RWPE1 (cell line): ENCODE data around the gene INPP4A.

Experiments
- CTCF ChIA-PET: fragments of 350-600 bp; sonication (Branson Sonifier 250); formaldehyde crosslinking; extraction: SDS; loops from one replicate; lab custom pipeline; 2021; lab: Yijun Ruan, JAX
- POLR2A ChIA-PET: fragments of 400-600 bp; formaldehyde crosslinking; extraction: SDS; loops from one replicate; lab custom pipeline; 2020; ENCODE audit warnings: antibody characterized with exemption; ENCODE audit not compliant: low non-redundant PET; lab: Yijun Ruan, JAX
- DNase-seq: peaks from one replicate; pipeline ENCODE4 v3.0.0; 2012; ENCODE audit warnings: low spot score
- H3K27ac ChIP-seq: fragments of 450-650 bp; 2 replicates; pipeline ENCODE4 v1.5.1; 2017
- TF ChIP-seq, protein P1 (sequence below): fragments of 450-650 bp; conservative IDR thresholded peaks from 2 replicates; pipeline ENCODE4 v1.5.1; 2017; ENCODE audit warnings: low read depth, mild to moderate bottlenecking

INPP4A gene

DNA sequence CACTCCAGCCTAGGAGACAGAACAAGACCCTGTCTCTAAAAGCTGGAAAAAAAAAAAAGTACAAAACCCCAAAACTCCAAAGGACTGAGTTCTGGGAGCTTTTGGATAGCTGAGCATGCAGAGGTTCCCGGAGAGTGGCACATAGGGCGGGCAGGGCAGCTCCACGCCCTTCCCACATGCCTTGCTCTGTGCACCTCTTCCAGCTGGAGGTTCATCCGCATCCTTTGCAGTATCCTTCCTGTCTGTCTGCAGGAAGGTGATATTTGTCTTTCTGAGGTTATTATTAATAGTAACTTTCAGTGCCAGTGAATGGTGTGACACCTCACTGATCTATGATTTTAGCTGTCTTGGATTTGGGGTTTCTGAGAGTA lies 70.2 kb downstream of the INPP4A start:
- CTCF ChIA-PET = no interaction called here
- DNase-seq = no peak
- POLR2A ChIA-PET = no interaction called here
- H3K27ac ChIP-seq = no peak overlapping the region
- TF ChIP-seq, protein P1, sequence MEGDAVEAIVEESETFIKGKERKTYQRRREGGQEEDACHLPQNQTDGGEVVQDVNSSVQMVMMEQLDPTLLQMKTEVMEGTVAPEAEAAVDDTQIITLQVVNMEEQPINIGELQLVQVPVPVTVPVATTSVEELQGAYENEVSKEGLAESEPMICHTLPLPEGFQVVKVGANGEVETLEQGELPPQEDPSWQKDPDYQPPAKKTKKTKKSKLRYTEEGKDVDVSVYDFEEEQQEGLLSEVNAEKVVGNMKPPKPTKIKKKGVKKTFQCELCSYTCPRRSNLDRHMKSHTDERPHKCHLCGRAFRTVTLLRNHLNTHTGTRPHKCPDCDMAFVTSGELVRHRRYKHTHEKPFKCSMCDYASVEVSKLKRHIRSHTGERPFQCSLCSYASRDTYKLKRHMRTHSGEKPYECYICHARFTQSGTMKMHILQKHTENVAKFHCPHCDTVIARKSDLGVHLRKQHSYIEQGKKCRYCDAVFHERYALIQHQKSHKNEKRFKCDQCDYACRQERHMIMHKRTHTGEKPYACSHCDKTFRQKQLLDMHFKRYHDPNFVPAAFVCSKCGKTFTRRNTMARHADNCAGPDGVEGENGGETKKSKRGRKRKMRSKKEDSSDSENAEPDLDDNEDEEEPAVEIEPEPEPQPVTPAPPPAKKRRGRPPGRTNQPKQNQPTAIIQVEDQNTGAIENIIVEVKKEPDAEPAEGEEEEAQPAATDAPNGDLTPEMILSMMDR = no peak

DNA sequence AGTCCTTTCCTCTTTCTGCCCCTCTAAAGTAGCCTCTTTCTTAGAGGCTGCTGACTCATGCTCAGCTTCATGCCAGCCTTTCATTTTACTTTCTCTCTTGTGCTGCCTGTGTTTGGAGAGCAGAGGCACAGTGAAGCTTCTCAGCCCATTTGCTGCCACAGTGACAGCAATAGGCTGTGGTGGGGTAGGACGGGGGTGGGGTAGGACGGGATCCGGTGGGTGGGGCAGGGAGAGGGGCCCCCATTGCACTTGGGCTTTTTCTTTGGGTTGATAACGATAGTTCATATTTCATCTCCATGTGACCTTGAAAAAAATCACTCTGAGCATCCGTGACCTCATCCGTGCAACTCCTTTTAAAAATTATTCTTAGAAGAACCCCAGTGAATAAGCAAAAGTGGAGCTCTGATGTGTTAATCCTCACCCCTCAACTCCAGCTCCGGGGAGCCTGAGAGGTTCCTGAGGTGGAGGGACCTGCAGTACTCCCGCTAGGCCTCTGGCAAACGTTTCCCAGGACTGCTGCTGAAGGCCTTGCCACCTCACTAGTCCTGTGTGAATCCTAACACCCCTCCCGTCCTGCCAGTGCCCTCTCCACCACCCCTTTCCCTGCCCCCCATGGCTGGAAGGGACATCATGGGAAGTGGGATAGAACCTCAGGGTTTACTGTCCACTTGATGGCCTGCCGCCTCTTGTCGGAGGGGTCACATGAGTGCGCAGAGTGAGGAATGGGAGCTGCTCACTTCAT lies 70.8 kb downstream of the INPP4A start:
- ChIA-PET POLR2A (no interaction called here), CTCF (no interaction called here)
- H3K27ac ChIP-seq = no peak overlapping the region
- DNase-seq = no peak
- TF ChIP-seq, protein P1 = no peak

DNA sequence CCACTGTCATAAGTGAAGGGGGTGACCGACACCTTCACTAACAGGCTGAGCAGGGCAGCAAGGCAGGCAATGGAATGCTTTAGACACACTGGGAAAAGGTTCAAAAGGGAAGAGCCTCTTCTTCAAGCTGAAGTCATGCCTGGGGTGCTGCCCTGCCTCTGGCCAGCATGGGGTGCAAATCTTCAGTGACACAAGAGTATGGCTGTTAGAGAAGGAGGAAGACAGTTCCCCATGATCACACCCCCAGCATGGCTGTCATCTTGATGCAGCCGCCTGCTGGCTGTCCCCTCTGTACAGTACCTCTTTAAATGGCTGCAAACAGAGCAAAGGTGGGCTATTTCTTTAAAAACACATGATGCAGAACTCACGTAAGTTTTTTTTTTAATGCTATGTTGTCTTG lies 71.9 kb downstream of the INPP4A start:
- TF ChIP-seq, protein P1 = no peak
- ChIA-PET CTCF (interaction anchor here (0.6 kb wide), 1 partner anchor 63 kb away, joined by 3 read pairs; no protein-coding TSS in a partner anchor), POLR2A (no interaction called here)
- no peak for DNase-seq
- no peak overlapping the region for H3K27ac ChIP-seq

DNA sequence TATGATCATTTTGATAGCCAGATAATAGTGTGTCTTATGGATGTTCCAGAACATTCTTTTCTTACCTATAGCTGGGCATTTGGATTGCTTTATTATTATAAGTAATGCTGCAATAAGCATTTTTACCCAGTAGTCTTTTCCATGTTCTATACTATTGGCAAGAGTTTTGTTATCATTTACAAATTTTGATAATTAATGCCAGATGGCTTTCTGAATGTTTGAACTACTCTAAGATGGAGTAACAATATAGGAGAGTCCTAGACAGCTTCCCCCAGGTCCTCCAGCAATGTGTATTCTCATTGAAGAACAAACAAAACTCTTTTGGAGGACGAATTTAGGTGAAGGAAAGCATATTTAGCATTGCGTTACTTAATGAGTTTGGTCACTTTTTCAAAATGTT lies 73.0 kb downstream of the INPP4A start:
- DNase-seq = no peak
- ChIA-PET CTCF (no interaction called here), POLR2A (no interaction called here)
- H3K27ac ChIP-seq = no peak overlapping the region
- TF ChIP-seq, protein P1 = no peak

DNA sequence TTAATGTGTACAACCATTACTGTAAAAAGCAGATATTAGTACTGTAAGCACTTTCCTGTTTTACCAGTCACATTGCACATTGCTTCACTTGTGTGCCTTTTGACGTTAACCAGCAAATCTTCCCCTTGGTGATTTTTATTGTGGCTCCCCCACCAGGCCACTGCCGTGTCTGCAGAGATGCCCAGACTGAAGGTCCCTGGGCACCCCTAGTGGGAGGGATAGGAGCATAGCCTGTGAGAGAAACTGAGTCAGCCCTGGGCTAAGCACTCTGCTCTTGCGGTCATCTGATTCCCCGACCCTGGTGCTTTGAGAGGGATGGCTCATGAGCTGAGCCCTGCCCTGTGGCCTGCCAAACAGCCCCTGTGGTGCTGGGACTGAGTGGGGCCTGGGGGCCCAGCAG lies 73.4 kb downstream of the INPP4A start:
- no peak for DNase-seq
- TF ChIP-seq, protein P1 = no peak
- POLR2A ChIA-PET = no interaction called here
- no peak overlapping the region for H3K27ac ChIP-seq
- CTCF ChIA-PET = no interaction called here

DNA sequence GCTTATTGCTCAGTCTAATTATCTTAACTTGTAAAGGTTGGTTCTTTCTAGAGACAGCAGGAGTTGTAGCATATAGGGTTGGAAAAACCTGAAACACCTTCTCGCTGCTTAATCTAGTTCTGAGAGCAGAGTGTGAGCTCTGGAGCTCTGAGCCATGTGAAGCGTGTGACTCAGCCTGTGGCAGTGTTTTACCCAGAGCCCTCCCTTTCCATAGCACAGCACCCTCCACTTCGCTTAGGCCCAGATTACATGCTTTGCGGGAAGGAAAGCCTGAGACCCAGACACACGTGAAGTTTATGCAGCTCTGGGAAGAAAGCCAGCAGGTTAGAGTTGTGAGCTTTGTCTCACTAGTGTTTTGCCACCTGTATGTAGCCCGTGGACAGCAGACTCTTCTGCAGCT lies 74.5 kb downstream of the INPP4A start:
- no peak for DNase-seq
- POLR2A ChIA-PET = no interaction called here
- CTCF ChIA-PET = interaction anchor here (0.5 kb wide), 1 partner anchor 1072 kb away, joined by 3 read pairs; no protein-coding TSS in a partner anchor
- H3K27ac ChIP-seq = no peak overlapping the region
- TF ChIP-seq, protein P1 = no peak
